K562 (cell line): ENCODE measurements around the gene KIF24.

ENCODE experiments used
- EZH2 ChIP-seq: IDR thresholded peaks from 2 replicates; pipeline ENCODE4 v1.6.1; 2012; ENCODE audit warnings: low read depth, mild to moderate bottlenecking, inconsistent platforms, low read length, borderline replicate concordance
- FOXK2 ChIP-seq, 2 experiments: fragments of 450-650 bp; IDR thresholded peaks in 1 of 2; conservative IDR thresholded peaks in 1 of 2; 2 replicates each; pipeline ENCODE4 v1.6.1; 2016; ENCODE audit warnings: low read depth in 2 of 2, mild to moderate bottlenecking in 1 of 2
- HNRNPH1 ChIP-seq: fragments of 200-400 bp; formaldehyde crosslinking; optimal IDR thresholded peaks from 2 replicates; pipeline ENCODE3; 2017; ENCODE audit warnings: low read depth, mild to moderate bottlenecking, low read length, moderate library complexity
- HSF4 ChIP-seq: fragments of 250-450 bp; sonication (Bioruptor Pico); IDR thresholded peaks from 2 replicates; pipeline ENCODE4 v2.1.2; 2022; ENCODE audit warnings: mild to moderate bottlenecking, moderate library complexity, borderline replicate concordance
- MAX ChIP-seq: sonication (generic); formaldehyde crosslinking; IDR thresholded peaks from 2 replicates; pipeline ENCODE4 v1.9.0; 2022; ENCODE audit warnings: mild to moderate bottlenecking, missing genetic modification reagents
- NEUROD1 ChIP-seq: fragments of 150-350 bp; IDR thresholded peaks from 2 replicates; pipeline ENCODE4 v1.6.1; 2014; ENCODE audit warnings: borderline replicate concordance, low read length, low read depth; ENCODE audit not compliant: partially characterized antibody
- ZBTB7A ChIP-seq: IDR thresholded peaks from 2 replicates; pipeline ENCODE4 v1.6.1; 2011; ENCODE audit warnings: low read depth, mild to moderate bottlenecking, low read length, moderate library complexity, borderline replicate concordance; ENCODE audit not compliant: control insufficient read depth
- ZNF766 ChIP-seq: fragments of 200-800 bp; sonication (Bioruptor generic); conservative IDR thresholded peaks from 2 replicates; pipeline ENCODE4 v1.6.1; 2016; ENCODE audit warnings: missing genetic modification characterization, missing compliant biosample characterization
- TF ChIP-seq, protein P1 (sequence below), 3 experiments: IDR thresholded peaks in 2 of 3; conservative IDR thresholded peaks in 1 of 3; 2 replicates each; pipeline ENCODE4 v1.5.1; 2011 to 2012; ENCODE audit warnings: low read length in 3 of 3, mild to moderate bottlenecking in 3 of 3, control low read depth in 2 of 3, improper control_type of control experiment in 1 of 3, inconsistent platforms in 1 of 3, low read depth in 1 of 3, mixed read lengths in 1 of 3, moderate library complexity in 1 of 3; ENCODE audit not compliant: insufficient read depth in 2 of 3
- TF ChIP-seq, protein P2 (sequence below): sonication (generic); formaldehyde crosslinking; IDR thresholded peaks from 2 replicates; pipeline ENCODE4 v1.8.0; 2023; ENCODE audit warnings: mild to moderate bottlenecking, missing genetic modification reagents
- TF ChIP-seq, protein P3 (sequence below): IDR thresholded peaks from 3 replicates; pipeline ENCODE4 v1.6.1; 2011; ENCODE audit warnings: borderline replicate concordance, mild to moderate bottlenecking; ENCODE audit not compliant: insufficient read length, insufficient read depth

DNA sequence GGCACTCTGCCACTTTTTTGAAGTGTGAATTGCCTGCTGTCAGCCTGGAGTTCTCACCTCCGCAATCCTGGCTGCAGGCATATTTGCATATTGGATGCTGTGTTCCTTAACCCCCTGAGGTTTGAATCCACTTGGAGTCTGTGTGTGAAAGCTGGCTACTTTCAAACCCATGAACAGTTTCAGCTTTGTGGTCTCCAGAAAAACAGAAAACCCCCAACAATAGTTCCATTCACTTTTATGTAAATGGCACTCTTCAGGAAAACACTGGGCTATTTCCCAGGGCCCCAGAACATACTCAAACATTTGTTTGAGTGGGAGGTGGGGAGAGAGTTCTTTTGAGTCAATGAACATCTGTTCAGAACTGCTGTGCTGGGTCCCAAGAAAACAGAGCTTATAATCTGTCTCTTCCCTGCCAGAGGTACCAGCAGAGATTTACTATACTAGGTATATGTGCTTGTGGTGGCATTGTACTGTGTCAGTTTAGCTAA is 5.3 kb upstream of the KIF24 start:
- TF ChIP-seq HSF4 (CRISPR knock-in tag) (no peak), ZNF766 (CRISPR knock-in tag) (no peak), FOXK2 (conservative IDR thresholded peaks at IDR 0.05 in 1 of 2, IDR thresholded peaks at IDR 0.05 in 1 of 2; ENCODE audit: low read depth in 2 of 2) (no peak), HNRNPH1 (no peak), NEUROD1 (no peak), EZH2 (no peak), ZBTB7A (no peak), MAX (CRISPR knock-in tag) (no peak)
- TF ChIP-seq, protein P1, sequence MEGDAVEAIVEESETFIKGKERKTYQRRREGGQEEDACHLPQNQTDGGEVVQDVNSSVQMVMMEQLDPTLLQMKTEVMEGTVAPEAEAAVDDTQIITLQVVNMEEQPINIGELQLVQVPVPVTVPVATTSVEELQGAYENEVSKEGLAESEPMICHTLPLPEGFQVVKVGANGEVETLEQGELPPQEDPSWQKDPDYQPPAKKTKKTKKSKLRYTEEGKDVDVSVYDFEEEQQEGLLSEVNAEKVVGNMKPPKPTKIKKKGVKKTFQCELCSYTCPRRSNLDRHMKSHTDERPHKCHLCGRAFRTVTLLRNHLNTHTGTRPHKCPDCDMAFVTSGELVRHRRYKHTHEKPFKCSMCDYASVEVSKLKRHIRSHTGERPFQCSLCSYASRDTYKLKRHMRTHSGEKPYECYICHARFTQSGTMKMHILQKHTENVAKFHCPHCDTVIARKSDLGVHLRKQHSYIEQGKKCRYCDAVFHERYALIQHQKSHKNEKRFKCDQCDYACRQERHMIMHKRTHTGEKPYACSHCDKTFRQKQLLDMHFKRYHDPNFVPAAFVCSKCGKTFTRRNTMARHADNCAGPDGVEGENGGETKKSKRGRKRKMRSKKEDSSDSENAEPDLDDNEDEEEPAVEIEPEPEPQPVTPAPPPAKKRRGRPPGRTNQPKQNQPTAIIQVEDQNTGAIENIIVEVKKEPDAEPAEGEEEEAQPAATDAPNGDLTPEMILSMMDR (IDR thresholded peaks at IDR 0.05 in 2 of 3, conservative IDR thresholded peaks at IDR 0.05 in 1 of 3; ENCODE audit: insufficient read depth in 2 of 3, low read depth in 1 of 3, low read length in 3 of 3) = no peak
- TF ChIP-seq, protein P2, sequence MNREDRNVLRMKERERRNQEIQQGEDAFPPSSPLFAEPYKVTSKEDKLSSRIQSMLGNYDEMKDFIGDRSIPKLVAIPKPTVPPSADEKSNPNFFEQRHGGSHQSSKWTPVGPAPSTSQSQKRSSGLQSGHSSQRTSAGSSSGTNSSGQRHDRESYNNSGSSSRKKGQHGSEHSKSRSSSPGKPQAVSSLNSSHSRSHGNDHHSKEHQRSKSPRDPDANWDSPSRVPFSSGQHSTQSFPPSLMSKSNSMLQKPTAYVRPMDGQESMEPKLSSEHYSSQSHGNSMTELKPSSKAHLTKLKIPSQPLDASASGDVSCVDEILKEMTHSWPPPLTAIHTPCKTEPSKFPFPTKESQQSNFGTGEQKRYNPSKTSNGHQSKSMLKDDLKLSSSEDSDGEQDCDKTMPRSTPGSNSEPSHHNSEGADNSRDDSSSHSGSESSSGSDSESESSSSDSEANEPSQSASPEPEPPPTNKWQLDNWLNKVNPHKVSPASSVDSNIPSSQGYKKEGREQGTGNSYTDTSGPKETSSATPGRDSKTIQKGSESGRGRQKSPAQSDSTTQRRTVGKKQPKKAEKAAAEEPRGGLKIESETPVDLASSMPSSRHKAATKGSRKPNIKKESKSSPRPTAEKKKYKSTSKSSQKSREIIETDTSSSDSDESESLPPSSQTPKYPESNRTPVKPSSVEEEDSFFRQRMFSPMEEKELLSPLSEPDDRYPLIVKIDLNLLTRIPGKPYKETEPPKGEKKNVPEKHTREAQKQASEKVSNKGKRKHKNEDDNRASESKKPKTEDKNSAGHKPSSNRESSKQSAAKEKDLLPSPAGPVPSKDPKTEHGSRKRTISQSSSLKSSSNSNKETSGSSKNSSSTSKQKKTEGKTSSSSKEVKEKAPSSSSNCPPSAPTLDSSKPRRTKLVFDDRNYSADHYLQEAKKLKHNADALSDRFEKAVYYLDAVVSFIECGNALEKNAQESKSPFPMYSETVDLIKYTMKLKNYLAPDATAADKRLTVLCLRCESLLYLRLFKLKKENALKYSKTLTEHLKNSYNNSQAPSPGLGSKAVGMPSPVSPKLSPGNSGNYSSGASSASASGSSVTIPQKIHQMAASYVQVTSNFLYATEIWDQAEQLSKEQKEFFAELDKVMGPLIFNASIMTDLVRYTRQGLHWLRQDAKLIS (CRISPR knock-in tag) = no peak
- TF ChIP-seq, protein P3, sequence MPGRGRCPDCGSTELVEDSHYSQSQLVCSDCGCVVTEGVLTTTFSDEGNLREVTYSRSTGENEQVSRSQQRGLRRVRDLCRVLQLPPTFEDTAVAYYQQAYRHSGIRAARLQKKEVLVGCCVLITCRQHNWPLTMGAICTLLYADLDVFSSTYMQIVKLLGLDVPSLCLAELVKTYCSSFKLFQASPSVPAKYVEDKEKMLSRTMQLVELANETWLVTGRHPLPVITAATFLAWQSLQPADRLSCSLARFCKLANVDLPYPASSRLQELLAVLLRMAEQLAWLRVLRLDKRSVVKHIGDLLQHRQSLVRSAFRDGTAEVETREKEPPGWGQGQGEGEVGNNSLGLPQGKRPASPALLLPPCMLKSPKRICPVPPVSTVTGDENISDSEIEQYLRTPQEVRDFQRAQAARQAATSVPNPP = no peak
